SU-DHL-6 (cell line): ENCODE data around the gene TICRR.

Source experiments
- EZH2phosphoT487 ChIP-seq: fragments of 200-600 bp; sonication (generic), shearing (Covaris generic); conservative IDR thresholded peaks from 2 replicates; pipeline ENCODE4 v1.6.1; 2018; ENCODE audit warnings: mild to moderate bottlenecking, antibody characterized with exemption, low read length, moderate library complexity, mixed read lengths
- TF ChIP-seq, protein P1 (sequence below): fragments of 200-600 bp; sonication (generic); IDR thresholded peaks from one replicate; pipeline ENCODE4 v1.5.1; 2017; ENCODE audit warnings: antibody characterized with exemption, mild to moderate bottlenecking, low read length, moderate library complexity; ENCODE audit not compliant: insufficient read depth, poor library complexity, severe bottlenecking

- TF ChIP-seq EZH2phosphoT487, result no peak
- TF ChIP-seq, protein P1, sequence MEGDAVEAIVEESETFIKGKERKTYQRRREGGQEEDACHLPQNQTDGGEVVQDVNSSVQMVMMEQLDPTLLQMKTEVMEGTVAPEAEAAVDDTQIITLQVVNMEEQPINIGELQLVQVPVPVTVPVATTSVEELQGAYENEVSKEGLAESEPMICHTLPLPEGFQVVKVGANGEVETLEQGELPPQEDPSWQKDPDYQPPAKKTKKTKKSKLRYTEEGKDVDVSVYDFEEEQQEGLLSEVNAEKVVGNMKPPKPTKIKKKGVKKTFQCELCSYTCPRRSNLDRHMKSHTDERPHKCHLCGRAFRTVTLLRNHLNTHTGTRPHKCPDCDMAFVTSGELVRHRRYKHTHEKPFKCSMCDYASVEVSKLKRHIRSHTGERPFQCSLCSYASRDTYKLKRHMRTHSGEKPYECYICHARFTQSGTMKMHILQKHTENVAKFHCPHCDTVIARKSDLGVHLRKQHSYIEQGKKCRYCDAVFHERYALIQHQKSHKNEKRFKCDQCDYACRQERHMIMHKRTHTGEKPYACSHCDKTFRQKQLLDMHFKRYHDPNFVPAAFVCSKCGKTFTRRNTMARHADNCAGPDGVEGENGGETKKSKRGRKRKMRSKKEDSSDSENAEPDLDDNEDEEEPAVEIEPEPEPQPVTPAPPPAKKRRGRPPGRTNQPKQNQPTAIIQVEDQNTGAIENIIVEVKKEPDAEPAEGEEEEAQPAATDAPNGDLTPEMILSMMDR, result no peak
These were observed 46.3 kb downstream of the TICRR start for GRCh38 chr15:89621547-89621946.
